KMS-11 (cell line): Measurements from ENCODE around the gene UNC119.

Experiments
- H2AFZ ChIP-seq: fragments of 200-600 bp; sonication (generic); 2 replicates; pipeline ENCODE4 v1.6.1; 2016; ENCODE audit warnings: antibody characterized with exemption, mixed run types, low read depth
- H3K27ac ChIP-seq: fragments of 200-600 bp; sonication (generic); 2 replicates; pipeline ENCODE4 v1.6.1; 2016; ENCODE audit warnings: mild to moderate bottlenecking, mixed run types
- H3K27me3 ChIP-seq: fragments of 200-600 bp; sonication (generic); 2 replicates; pipeline ENCODE4 v1.6.1; 2017; ENCODE audit warnings: mild to moderate bottlenecking, low read depth, mixed run types, moderate library complexity; ENCODE audit not compliant: insufficient read depth
- H3K36me3 ChIP-seq: fragments of 200-600 bp; sonication (generic); 2 replicates; pipeline ENCODE4 v1.6.1; 2017; ENCODE audit warnings: mild to moderate bottlenecking, mixed run types; ENCODE audit not compliant: insufficient read depth
- H3K4me1 ChIP-seq: fragments of 200-600 bp; sonication (generic); 2 replicates; pipeline ENCODE4 v1.6.1; 2016; ENCODE audit warnings: mild to moderate bottlenecking, low read depth, mixed run types; ENCODE audit not compliant: poor library complexity, severe bottlenecking
- H3K4me2 ChIP-seq: fragments of 200-600 bp; sonication (generic); 2 replicates; pipeline ENCODE4 v1.7.0; 2016; ENCODE audit warnings: mild to moderate bottlenecking, mixed run types
- H3K4me3 ChIP-seq: fragments of 200-600 bp; sonication (generic); IDR thresholded peaks from 2 replicates; pipeline ENCODE4 v1.6.1; 2017; ENCODE audit warnings: low read depth, low read length, mixed read lengths; ENCODE audit not compliant: insufficient read depth
- H3K79me2 ChIP-seq: fragments of 200-600 bp; sonication (generic); 2 replicates; pipeline ENCODE4 v1.6.1; 2016; ENCODE audit warnings: low read depth, mixed run types; ENCODE audit not compliant: insufficient read depth
- H3K9ac ChIP-seq: fragments of 200-600 bp; sonication (generic); 2 replicates; pipeline ENCODE4 v1.6.1; 2016; ENCODE audit warnings: mild to moderate bottlenecking, mixed run types
- H4K20me1 ChIP-seq: fragments of 200-600 bp; sonication (generic); 2 replicates; pipeline ENCODE4 v1.6.1; 2016; ENCODE audit warnings: mild to moderate bottlenecking, mixed run types; ENCODE audit not compliant: insufficient read depth
- TF ChIP-seq, protein P1 (sequence below): fragments of 200-600 bp; sonication (generic); conservative IDR thresholded peaks from 2 replicates; pipeline ENCODE4 v1.6.1; 2017; ENCODE audit warnings: low read depth, mild to moderate bottlenecking, antibody characterized with exemption, low read length, moderate library complexity, mixed read lengths

UNC119 gene

DNA sequence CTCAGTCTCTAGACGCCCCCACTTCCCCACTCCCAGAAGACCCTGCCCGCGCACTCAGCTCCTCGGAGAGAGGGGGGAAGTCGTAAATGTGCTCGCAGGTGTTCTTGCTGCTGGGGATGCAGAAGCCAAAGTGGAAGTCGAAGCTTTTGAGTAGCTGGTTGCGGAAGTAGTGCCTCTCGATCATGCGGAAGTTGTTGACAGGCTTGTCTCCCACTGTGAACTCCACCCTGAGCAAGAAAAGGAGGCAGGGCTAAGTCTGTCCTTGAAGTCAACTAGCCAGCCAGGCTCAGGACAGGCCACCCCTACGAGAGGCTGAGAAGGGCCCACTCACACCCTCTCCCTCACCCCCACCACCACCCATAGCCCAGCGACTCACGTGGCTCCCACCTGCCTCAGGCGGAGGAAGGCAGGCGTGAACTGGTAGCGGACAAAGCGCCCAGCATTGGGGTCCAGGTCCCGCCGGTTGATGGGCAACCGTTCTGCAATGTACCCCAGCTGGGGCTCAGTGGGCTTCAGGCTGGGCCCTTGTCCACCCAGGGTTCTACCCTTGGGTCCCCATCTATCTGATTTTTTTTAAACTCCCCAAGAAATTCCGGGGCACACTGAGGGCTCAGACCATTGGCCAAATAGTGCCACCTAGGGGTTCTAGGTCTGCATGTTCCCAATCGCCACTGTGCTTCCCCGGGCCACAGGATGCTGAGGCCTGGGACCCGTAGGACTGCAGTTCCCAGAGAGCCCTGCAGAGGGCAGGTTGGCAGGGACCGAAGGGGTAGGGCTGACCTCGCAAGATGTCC, 4.6 kb downstream of the UNC119 start:
- Histone ChIP-seq H2AFZ (no peak overlapping the region), H3K27me3 (0 out of 2 replicates have a peak, but pooled peaks cover 8% of the 10 kb centered on the region), H3K4me2 (no peak overlapping the region), H4K20me1 (no peaks in the 10 kb centered on the region), H3K4me1 (peaks cover 31% of the 10 kb centered on the region), H3K9ac (no peak overlapping the region), H3K36me3 (no peaks in the 10 kb centered on the region), H3K79me2 (no peaks in the 10 kb centered on the region), H3K27ac (no peak overlapping the region), H3K4me3 (no peak overlapping the region)
- TF ChIP-seq, protein P1, sequence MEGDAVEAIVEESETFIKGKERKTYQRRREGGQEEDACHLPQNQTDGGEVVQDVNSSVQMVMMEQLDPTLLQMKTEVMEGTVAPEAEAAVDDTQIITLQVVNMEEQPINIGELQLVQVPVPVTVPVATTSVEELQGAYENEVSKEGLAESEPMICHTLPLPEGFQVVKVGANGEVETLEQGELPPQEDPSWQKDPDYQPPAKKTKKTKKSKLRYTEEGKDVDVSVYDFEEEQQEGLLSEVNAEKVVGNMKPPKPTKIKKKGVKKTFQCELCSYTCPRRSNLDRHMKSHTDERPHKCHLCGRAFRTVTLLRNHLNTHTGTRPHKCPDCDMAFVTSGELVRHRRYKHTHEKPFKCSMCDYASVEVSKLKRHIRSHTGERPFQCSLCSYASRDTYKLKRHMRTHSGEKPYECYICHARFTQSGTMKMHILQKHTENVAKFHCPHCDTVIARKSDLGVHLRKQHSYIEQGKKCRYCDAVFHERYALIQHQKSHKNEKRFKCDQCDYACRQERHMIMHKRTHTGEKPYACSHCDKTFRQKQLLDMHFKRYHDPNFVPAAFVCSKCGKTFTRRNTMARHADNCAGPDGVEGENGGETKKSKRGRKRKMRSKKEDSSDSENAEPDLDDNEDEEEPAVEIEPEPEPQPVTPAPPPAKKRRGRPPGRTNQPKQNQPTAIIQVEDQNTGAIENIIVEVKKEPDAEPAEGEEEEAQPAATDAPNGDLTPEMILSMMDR = peak; percentile 99

DNA sequence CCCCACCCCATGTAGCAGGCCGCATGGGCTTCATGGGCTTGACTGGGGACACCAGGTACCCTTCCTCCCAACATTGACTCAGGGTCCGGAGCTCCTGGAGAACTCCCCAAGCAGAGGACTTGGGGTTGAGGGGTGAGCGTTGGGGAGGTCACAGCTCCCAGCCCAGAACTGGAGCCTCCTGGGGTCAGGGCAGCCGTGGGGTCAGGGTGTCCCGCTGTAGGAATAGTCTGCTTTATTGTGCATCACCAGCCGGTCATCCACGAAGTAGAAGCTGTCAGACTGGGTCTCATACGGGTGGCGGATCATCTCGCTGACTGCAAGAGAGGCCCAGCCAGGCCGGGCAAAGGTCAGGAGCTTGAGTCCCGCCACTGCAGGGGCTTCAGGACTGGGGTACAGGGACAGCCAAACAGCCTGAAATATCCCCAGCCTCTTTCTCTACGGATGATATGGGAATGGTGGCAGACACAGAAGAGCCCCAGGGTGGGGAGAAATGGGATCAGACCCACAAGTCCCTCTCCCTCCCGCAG, 5.3 kb downstream of the UNC119 start:
- Histone ChIP-seq H3K27ac (no peak overlapping the region), H4K20me1 (no peaks in the 10 kb centered on the region), H3K27me3 (0 out of 2 replicates have a peak, but pooled peaks cover 8% of the 10 kb centered on the region), H3K4me1 (peaks cover 28% of the 10 kb centered on the region), H3K4me2 (no peak overlapping the region), H3K36me3 (no peaks in the 10 kb centered on the region), H3K9ac (no peak overlapping the region), H3K4me3 (no peak overlapping the region), H2AFZ (no peak overlapping the region), H3K79me2 (no peaks in the 10 kb centered on the region)
- TF ChIP-seq, protein P1 = no peak

DNA sequence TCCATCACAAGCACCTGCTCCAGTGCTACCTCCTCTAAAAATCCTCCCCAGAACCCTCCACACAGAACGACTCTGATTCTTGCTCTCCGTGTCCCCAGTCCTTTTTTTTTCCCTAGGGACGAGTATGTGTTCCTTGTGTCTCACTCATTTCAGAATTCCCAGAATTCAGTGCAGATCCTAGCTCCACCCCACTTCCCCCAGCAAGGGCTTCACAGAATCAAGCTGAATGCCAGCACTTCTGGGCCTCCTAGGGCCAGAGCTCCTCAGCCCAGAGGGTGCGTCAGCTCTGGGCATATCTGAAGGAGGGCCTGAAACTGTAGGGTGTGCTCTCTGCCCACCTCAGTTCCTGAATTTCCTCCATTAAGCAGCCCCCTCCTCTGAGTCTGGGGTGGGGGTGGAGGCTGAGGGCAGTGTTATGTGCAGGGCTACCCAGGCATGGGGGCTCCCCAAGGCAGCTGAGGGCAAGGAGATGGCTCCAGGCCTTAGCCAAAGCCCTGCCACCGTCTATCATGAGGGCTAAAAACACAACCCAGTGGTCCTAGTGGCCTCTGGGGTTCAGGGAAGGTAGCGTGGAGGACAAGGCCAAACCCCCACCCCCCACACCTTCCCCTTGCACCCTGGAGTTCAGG, 6.5 kb downstream of the UNC119 start:
- Histone ChIP-seq H3K9ac (no peak overlapping the region), H3K79me2 (no peaks in the 10 kb centered on the region), H3K27ac (no peak overlapping the region), H4K20me1 (no peaks in the 10 kb centered on the region), H3K4me3 (no peak overlapping the region), H3K36me3 (no peaks in the 10 kb centered on the region), H3K4me2 (no peak overlapping the region), H3K4me1 (peaks cover 20% of the 10 kb centered on the region), H3K27me3 (no peaks in the 10 kb centered on the region; the same call in 1 of the 2 replicates), H2AFZ (no peak overlapping the region)
- TF ChIP-seq, protein P1 = no peak

DNA sequence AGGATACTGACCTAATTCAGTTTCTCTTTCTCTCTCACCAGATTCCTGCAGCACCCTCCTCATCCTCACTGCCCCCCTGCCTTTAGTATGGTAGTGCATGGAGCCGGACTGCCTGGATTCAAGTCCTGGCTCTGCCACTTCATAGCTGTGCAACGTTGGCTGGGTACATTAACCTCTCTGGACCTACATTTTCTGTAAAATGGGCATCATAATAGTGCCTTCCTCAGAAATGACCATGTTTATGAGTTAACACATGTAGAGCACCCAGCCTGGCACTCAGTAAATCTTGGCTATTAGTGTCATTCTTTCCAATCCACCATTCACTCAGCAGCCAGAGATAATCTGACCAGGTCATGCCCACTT, 7.3 kb downstream of the UNC119 start:
- no peak overlapping the region for H2AFZ ChIP-seq

More for the DNA sequence above, 7.3 kb downstream of the UNC119 start:
- H3K79me2 ChIP-seq = no peaks in the 10 kb centered on the region
- TF ChIP-seq, protein P1 = no peak
- H3K27me3 ChIP-seq = no peaks in the 10 kb centered on the region; the same call in 1 of the 2 replicates
- H3K4me3 ChIP-seq = no peak overlapping the region
- H3K4me1 ChIP-seq = peaks cover 21% of the 10 kb centered on the region
- no peak overlapping the region for H3K4me2 ChIP-seq
- no peak overlapping the region for H3K27ac ChIP-seq
- H4K20me1 ChIP-seq = no peaks in the 10 kb centered on the region
- no peaks in the 10 kb centered on the region for H3K36me3 ChIP-seq
- no peak overlapping the region for H3K9ac ChIP-seq
